WTC11 (cell line): ENCODE measurements around the gene PRSS48. TPM values are rescaled to one million over a fixed set of nuclear protein-coding genes. Genes with fewer than 3 reads are reported as not detected.

Experiments used
- ATAC-seq: fragments of 200-7000 bp; cut with Tn5 transposase; 2 replicates; pipeline ENCODE4 v1.10.0; 2021; ENCODE audit warnings: mild to moderate bottlenecking, moderate library complexity
- CTCF ChIA-PET: fragments of 300-600 bp; sonication (Branson Sonifier 250); formaldehyde crosslinking; loops from one replicate; lab custom pipeline; 2021; ENCODE audit warnings: antibody characterized with exemption; lab: Charles Lee
- POLR2A ChIA-PET: fragments of 350-600 bp; sonication (Branson Sonifier 250); formaldehyde crosslinking; loops from one replicate; lab custom pipeline; 2021; ENCODE audit warnings: antibody characterized with exemption; lab: Charles Lee
- DNase-seq: peaks from one replicate; pipeline ENCODE4 v3.0.0; 2021; ENCODE audit warnings: low spot score
- H3K27ac Mint-ChIP-seq: 2 replicates; pipeline ENCODE4 v1.8.0; 2021; ENCODE audit warnings: mixed read lengths
- H3K27me3 Mint-ChIP-seq: 2 replicates; pipeline ENCODE4 v1.8.0; 2021; ENCODE audit warnings: low read depth, mild to moderate bottlenecking, moderate library complexity, mixed read lengths
- H3K36me3 Mint-ChIP-seq: 2 replicates; pipeline ENCODE4 v1.8.0; 2021; ENCODE audit warnings: mixed read lengths
- H3K4me1 Mint-ChIP-seq: 2 replicates; pipeline ENCODE4 v1.8.0; 2022; ENCODE audit warnings: mixed read lengths
- H3K4me3 Mint-ChIP-seq: 2 replicates; pipeline ENCODE4 v1.8.0; 2021; ENCODE audit warnings: mild to moderate bottlenecking, moderate library complexity, mixed read lengths
- H3K9me3 Mint-ChIP-seq: 2 replicates; pipeline ENCODE4 v1.8.0; 2021; ENCODE audit warnings: mixed read lengths
- FOXJ3 ChIP-seq: sonication (generic); formaldehyde crosslinking; IDR thresholded peaks from 2 replicates; pipeline ENCODE4 v1.9.0; 2021; ENCODE audit warnings: missing genetic modification reagents, mild to moderate bottlenecking, borderline replicate concordance
- HMGXB4 ChIP-seq: sonication (generic); formaldehyde crosslinking; IDR thresholded peaks from 2 replicates; pipeline ENCODE4 v1.8.1; 2023; ENCODE audit warnings: mild to moderate bottlenecking, moderate library complexity, missing genetic modification reagents
- JUN ChIP-seq: sonication (generic); formaldehyde crosslinking; IDR thresholded peaks from 2 replicates; pipeline ENCODE4 v1.8.0; 2023; ENCODE audit warnings: mild to moderate bottlenecking, missing genetic modification reagents
- OVOL2 ChIP-seq: fragments of 250-450 bp; sonication (Bioruptor Pico); IDR thresholded peaks from 2 replicates; pipeline ENCODE4 v1.9.0; 2021; ENCODE audit warnings: mild to moderate bottlenecking, borderline replicate concordance
- TP53 ChIP-seq: sonication (generic); formaldehyde crosslinking; IDR thresholded peaks from 2 replicates; pipeline ENCODE4 v1.8.1; 2023; ENCODE audit warnings: mild to moderate bottlenecking, missing genetic modification reagents
- ZNF121 ChIP-seq: sonication (generic); formaldehyde crosslinking; IDR thresholded peaks from 2 replicates; pipeline ENCODE4 v1.8.0; 2023; ENCODE audit warnings: missing genetic modification reagents
- ZNF138 ChIP-seq: sonication (generic); formaldehyde crosslinking; conservative IDR thresholded peaks from 2 replicates; pipeline ENCODE4 v1.8.1; 2022; ENCODE audit warnings: mild to moderate bottlenecking, moderate library complexity, missing genetic modification reagents
- ZNF232 ChIP-seq: sonication (generic); formaldehyde crosslinking; IDR thresholded peaks from 2 replicates; pipeline ENCODE4 v1.8.0; 2022; ENCODE audit warnings: mild to moderate bottlenecking, missing genetic modification reagents
- ZNF396 ChIP-seq: fragments of 250-450 bp; sonication (Bioruptor Pico); IDR thresholded peaks from 2 replicates; pipeline ENCODE4 v1.8.0; 2021; ENCODE audit warnings: mild to moderate bottlenecking, moderate library complexity, borderline replicate concordance
- ZNF532 ChIP-seq: fragments of 250-450 bp; sonication (Bioruptor Pico); IDR thresholded peaks from 2 replicates; pipeline ENCODE4 v1.9.0; 2021; ENCODE audit warnings: mild to moderate bottlenecking, borderline replicate concordance
- total RNA-seq: library from RNA; stranded (reverse); gene quantifications from 3 replicates; pipeline ENCODE4 v1.2.3, GENCODE V29; 2021
- TF ChIP-seq, protein P1 (sequence below): sonication (generic); formaldehyde crosslinking; IDR thresholded peaks from 2 replicates; pipeline ENCODE4 v1.8.1; 2022; ENCODE audit warnings: low read depth, missing genetic modification reagents, borderline replicate concordance
- TF ChIP-seq, protein P2 (sequence below): sonication (generic); formaldehyde crosslinking; IDR thresholded peaks from 2 replicates; pipeline ENCODE4 v1.8.0; 2022; ENCODE audit warnings: mild to moderate bottlenecking, missing genetic modification reagents
- TF ChIP-seq, protein P3 (sequence below): fragments of 250-450 bp; sonication (Bioruptor Pico); IDR thresholded peaks from 2 replicates; pipeline ENCODE4 v1.9.0; 2021; ENCODE audit warnings: mild to moderate bottlenecking

The PRSS48 gene
- total RNA-seq, 1 experiment from 2014 or later, result not detected

- no peak for TF ChIP-seq ZNF532 (CRISPR knock-in tag)
- no peak for TF ChIP-seq FOXJ3 (CRISPR knock-in tag)
- TF ChIP-seq, protein P1, sequence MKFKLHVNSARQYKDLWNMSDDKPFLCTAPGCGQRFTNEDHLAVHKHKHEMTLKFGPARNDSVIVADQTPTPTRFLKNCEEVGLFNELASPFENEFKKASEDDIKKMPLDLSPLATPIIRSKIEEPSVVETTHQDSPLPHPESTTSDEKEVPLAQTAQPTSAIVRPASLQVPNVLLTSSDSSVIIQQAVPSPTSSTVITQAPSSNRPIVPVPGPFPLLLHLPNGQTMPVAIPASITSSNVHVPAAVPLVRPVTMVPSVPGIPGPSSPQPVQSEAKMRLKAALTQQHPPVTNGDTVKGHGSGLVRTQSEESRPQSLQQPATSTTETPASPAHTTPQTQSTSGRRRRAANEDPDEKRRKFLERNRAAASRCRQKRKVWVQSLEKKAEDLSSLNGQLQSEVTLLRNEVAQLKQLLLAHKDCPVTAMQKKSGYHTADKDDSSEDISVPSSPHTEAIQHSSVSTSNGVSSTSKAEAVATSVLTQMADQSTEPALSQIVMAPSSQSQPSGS, result no peak
- no peak for TF ChIP-seq OVOL2 (CRISPR knock-in tag)
- no peak for TF ChIP-seq HMGXB4 (CRISPR knock-in tag)
- no peak for TF ChIP-seq JUN
Measured at GRCh38 chr4:151304755-151305154, 27.8 kb downstream of the PRSS48 start (continued).

- Mint-ChIP-seq H3K9me3 (peaks cover 3% of the 10 kb centered on the region), H3K27ac (no peak overlapping the region), H3K36me3 (peaks cover 20% of the 10 kb centered on the region), H3K4me1 (peaks cover 34% of the 10 kb centered on the region), H3K4me3 (no peak overlapping the region), H3K27me3 (no peaks in the 10 kb centered on the region)
- ATAC-seq, result no peak
- no peak for DNase-seq
- ChIA-PET CTCF (no interaction called here), POLR2A (no interaction called here)
- TF ChIP-seq, protein P2, sequence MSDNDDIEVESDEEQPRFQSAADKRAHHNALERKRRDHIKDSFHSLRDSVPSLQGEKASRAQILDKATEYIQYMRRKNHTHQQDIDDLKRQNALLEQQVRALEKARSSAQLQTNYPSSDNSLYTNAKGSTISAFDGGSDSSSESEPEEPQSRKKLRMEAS, result no peak
- peak; percentile 58 for TF ChIP-seq ZNF121 (CRISPR knock-in tag)
Measured at GRCh38 chr4:151310124-151310728, 33.3 kb downstream of the PRSS48 start.

- peaks cover 20% of the 10 kb centered on the region for H3K36me3 Mint-ChIP-seq
- DNase-seq, result no peak
- no peak for TF ChIP-seq TP53 (CRISPR knock-in tag)
- TF ChIP-seq ZNF138 (CRISPR knock-in tag), result no peak
- TF ChIP-seq ZNF396 (CRISPR knock-in tag), result no peak
- TF ChIP-seq, protein P3, sequence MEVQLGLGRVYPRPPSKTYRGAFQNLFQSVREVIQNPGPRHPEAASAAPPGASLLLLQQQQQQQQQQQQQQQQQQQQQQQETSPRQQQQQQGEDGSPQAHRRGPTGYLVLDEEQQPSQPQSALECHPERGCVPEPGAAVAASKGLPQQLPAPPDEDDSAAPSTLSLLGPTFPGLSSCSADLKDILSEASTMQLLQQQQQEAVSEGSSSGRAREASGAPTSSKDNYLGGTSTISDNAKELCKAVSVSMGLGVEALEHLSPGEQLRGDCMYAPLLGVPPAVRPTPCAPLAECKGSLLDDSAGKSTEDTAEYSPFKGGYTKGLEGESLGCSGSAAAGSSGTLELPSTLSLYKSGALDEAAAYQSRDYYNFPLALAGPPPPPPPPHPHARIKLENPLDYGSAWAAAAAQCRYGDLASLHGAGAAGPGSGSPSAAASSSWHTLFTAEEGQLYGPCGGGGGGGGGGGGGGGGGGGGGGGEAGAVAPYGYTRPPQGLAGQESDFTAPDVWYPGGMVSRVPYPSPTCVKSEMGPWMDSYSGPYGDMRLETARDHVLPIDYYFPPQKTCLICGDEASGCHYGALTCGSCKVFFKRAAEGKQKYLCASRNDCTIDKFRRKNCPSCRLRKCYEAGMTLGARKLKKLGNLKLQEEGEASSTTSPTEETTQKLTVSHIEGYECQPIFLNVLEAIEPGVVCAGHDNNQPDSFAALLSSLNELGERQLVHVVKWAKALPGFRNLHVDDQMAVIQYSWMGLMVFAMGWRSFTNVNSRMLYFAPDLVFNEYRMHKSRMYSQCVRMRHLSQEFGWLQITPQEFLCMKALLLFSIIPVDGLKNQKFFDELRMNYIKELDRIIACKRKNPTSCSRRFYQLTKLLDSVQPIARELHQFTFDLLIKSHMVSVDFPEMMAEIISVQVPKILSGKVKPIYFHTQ, result no peak
- TF ChIP-seq ZNF232 (CRISPR knock-in tag), result no peak
- TF ChIP-seq, all 79 proteins: peak for 0
- Mint-ChIP-seq H3K27me3 (no peaks in the 10 kb centered on the region), H3K27ac (peak overlapping the region; percentile 85), H3K9me3 (peaks cover 3% of the 10 kb centered on the region), H3K4me1 (peaks cover 38% of the 10 kb centered on the region), H3K4me3 (no peak overlapping the region)
- POLR2A ChIA-PET, result interaction anchor here (0.8 kb wide), 1 partner anchor 12 kb away, joined by 4 read pairs; the partner anchor contains the start of gene SH3D19
- ATAC-seq, result no peak
- CTCF ChIA-PET, result interaction anchor here (1.0 to 1.8 kb wide), 3 partner anchors 11 to 197 kb away, joined by 4 to 6 read pairs (median 5); partner anchors contain the start of gene PRSS48
Measured at GRCh38 chr4:151313306-151314009, 36.5 kb downstream of the PRSS48 start.
